Measurements from ENCODE around the gene PLVAP. TPM values are rescaled to one million over a fixed set of nuclear protein-coding genes. Genes with fewer than 3 reads are reported as not detected.

PLVAP gene
- total and polyA plus RNA-seq, 9 of the 15 experiments (the other 6 are each of a cell fraction or from before 2014, with no cell fraction given) = 0.09 to 0.84 (median 0.51) TPM; not detected in 4

GRCh38 chr19:17370026-17370587 is 7.0 kb downstream of the PLVAP start:
- CTCF ChIA-PET (ENCODE audit: low intra/inter-chr PET ratio) = interaction anchor here (0.6 kb wide), 1 partner anchor 90 kb away, joined by 3 read pairs; no protein-coding TSS in a partner anchor
- Histone ChIP-seq H4K20me1 (replicated peaks; ENCODE audit: control insufficient read depth, insufficient read depth, low read length) (no peaks in the 10 kb centered on the region), H3K36me3 (ENCODE audit: control insufficient read depth, insufficient read depth, low read length) (no peaks in the 10 kb centered on the region), H3K4me2 (ENCODE audit: insufficient read depth, low read length) (peak overlapping the region; percentile 3; the same call in 1 of the 2 replicates), H3K9me1 (ENCODE audit: control insufficient read depth, insufficient read depth, low read length) (no peaks in the 10 kb centered on the region), H3K27me3 (ENCODE audit: control insufficient read depth in 2 of 2, insufficient read depth in 2 of 2, low read length in 2 of 2) (peaks cover 11% of the 10 kb centered on the region in 2 experiments; a peak in 4 of 5 replicates), H3K9me3 (replicated peaks; ENCODE audit: control insufficient read depth, insufficient read depth, low read depth, low read length) (no peaks in the 10 kb centered on the region), H3K79me2 (ENCODE audit: control insufficient read depth, insufficient read depth, low read length) (no peaks in the 10 kb centered on the region), H2AFZ (ENCODE audit: low read depth, low read length) (peak overlapping the region; percentile 83), H3K9ac (ENCODE audit: insufficient read depth in 1 of 2, low read depth in 2 of 2, low read length in 2 of 2) (no peak overlapping the region), H3K27ac (ENCODE audit: extremely low read depth, low read depth, low read length) (no peak overlapping the region), H3K4me3 (no peak overlapping the region), H3K4me1 (replicated peaks in 1 of 2; ENCODE audit: control insufficient read depth in 2 of 2, insufficient read depth in 2 of 2, low read length in 2 of 2) (peaks cover 6% of the 10 kb centered on the region in 2 experiments; a peak in 4 of 5 replicates)
- DNase-seq (ENCODE audit: extremely low read depth in 1 of 4, low spot score in 3 of 4) (peak in 1 of 4 experiments; percentile 1), ATAC-seq (no peak), FAIRE-seq (peak; percentile 56)
- in situ Hi-C loops (cut with MboI) = no loop called here
- TF ChIP-seq U2AF1 (optimal IDR thresholded peaks at IDR 0.05; ENCODE audit: low read depth, low read length) (no peak), CBFA2T2 (conservative IDR thresholded peaks at IDR 0.05) (0 out of 2 replicates have a peak, but pooled peaks have one; percentile 7), CEBPB (tag; IDR thresholded peaks at IDR 0.05) (peak; percentile 52; the same call in 1 of the 2 replicates), USF2 (CRISPR knock-in tag; IDR thresholded peaks at IDR 0.05) (peak; percentile 58), L3MBTL2 (IDR thresholded peaks at IDR 0.05) (peak; percentile 40), TOE1 (IDR thresholded peaks at IDR 0.05; ENCODE audit: borderline replicate concordance) (peak; percentile 89), TOE1 (CRISPR knock-in tag; IDR thresholded peaks at IDR 0.05; ENCODE audit: borderline replicate concordance, low read depth) (no peak), GATAD2B (IDR thresholded peaks at IDR 0.05; ENCODE audit: borderline replicate concordance) (no peak), SPI1 (IDR thresholded peaks at IDR 0.05; ENCODE audit: borderline replicate concordance, low read depth, low read length) (peak; percentile 89), TFE3 (CRISPR knock-in tag; IDR thresholded peaks at IDR 0.05) (peak; percentile 93), RAD51 (IDR thresholded peaks at IDR 0.05; ENCODE audit: borderline replicate concordance, low read depth) (peak; percentile 87)
- TF ChIP-seq, protein P1, sequence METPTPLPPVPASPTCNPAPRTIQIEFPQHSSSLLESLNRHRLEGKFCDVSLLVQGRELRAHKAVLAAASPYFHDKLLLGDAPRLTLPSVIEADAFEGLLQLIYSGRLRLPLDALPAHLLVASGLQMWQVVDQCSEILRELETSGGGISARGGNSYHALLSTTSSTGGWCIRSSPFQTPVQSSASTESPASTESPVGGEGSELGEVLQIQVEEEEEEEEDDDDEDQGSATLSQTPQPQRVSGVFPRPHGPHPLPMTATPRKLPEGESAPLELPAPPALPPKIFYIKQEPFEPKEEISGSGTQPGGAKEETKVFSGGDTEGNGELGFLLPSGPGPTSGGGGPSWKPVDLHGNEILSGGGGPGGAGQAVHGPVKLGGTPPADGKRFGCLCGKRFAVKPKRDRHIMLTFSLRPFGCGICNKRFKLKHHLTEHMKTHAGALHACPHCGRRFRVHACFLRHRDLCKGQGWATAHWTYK (CRISPR knock-in tag; IDR thresholded peaks at IDR 0.05) = no peak
- TF ChIP-seq, protein P2, sequence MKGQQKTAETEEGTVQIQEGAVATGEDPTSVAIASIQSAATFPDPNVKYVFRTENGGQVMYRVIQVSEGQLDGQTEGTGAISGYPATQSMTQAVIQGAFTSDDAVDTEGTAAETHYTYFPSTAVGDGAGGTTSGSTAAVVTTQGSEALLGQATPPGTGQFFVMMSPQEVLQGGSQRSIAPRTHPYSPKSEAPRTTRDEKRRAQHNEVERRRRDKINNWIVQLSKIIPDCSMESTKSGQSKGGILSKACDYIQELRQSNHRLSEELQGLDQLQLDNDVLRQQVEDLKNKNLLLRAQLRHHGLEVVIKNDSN (CRISPR knock-in tag; IDR thresholded peaks at IDR 0.05) = peak; percentile 64; the same call in 1 of the 2 replicates
- intact Hi-C loops (cut with micrococcal nuclease) = no loop called here
- POLR2A ChIA-PET = no interaction called here
- BruUV-seq (replicated peaks) = no TSS peak
- 20% methylated on average over 8 of the region's 8 CpGs for WGBS (ENCODE audit: insufficient coverage, low coverage, missing lambda C conversion rate)

Measured in K562 (cell line).